ENCODE results near the gene CHAF1A.

CHAF1A gene

DNA sequence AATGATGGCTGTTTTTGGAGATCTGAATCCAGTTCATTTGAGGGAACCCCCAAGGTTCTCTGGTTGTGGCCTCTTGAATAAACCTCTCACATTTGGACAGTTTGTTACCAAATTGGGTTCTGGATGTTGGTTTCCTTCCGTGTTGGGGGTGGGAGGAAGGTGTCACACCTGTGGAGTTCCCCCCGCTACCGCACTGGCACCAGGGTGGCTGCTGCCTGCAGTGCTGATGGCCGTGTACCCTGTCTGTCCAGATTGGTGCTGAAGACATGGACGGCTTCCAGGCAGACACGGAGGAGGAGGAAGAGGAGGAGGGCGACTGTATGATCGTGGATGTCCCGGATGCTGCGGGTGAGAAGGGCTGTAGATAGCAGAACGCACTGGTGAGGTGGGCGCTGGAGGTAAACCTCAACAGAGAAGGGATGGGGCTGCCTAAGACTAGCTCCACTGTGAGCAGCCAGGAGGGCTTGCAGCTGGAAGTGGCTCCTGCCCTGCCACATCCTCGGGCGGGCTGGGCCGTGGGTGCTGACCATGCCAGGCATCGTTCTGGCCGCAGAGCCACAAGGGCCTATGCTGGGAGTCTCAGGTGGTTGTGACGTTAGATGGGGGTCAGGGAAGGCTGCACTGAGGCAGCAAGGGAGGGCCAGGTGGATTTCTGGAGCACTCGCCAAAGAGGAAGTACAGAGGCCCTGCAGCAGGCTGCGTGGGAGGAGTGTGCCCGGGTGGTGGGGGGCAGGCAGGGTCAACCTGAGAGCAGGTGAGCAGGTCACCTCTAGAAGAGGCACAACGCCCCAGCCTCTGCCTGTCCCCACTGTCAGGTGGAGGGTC is 39.8 kb downstream of the CHAF1A start:
- DNase-seq, result peak in 1 of 4 experiments; percentile 26

DNA sequence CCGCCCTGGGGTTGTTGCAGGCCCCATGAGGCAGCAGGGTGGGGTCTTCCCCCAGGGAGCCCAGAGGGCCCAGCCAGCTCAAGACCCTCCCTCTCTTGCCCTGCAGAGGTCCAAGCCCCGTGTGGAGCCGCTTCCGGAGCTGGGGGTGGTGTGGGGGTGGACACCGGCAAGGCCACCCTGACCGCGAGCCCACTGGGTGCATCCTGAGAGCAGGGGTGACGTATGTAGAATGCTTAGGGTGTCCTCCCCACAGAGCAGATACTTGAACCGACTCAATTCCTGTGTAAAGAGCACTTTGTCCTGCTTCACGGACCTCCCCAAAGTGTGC is 40.3 kb downstream of the CHAF1A start:
- DNase-seq, result no peak

DNA sequence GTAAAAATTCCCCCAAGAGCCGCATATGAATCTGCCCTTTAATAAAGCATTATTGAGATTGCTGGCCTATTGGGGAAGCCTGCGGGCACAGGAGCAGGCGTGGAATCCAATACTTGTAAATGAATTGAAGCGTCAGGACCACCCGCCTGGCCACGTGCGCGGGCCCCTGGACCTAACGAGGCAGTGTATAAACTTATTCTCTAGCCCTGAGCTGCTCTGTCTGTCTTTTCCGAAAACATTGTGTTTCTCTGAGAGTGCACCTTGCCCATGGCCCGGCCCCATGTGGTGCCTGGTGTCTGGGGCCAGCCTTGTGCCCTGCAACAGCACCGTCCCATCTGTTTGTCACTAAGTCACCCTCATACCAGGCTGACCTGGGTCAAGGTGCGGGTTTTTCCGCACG is 40.7 kb downstream of the CHAF1A start:
- DNase-seq, result no peak

DNA sequence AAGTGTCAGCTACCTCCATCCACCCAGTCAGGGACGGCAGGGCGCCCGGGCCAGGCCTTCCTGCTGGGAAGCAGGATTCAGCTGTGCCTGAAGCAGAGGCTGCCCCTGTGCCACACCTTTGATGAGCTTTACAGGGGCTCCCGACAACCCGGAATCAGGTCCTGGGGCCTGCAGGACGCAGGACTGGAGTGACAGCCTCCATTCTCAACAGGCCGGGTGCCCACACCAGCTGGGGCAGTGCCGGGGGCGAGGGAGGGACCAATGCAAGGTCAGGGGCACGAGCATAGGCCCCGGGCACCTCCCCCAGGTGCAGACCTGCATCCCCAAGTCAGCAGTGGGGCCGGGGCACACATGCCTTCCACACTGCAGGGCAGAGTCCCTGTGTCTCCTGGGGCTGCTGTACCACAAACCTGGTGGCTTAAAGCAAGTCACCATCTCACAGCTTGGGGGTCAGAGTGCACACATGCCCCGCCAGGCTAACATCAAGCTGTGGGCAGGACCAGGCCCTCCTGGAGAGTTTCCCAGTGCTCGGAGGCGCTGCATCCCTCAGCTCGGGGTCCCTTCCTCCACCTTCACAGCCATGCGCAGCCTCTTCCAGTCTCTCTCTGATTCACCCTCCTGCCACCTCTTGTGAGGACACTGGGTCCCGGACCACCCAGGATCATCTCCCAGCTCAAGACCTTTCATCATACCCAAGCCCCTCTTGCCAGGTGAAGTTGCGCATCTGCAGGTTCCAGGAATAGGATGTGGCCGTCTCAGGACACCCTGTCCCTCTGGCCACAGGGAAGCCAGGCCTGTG is 41.7 kb downstream of the CHAF1A start:
- DNase-seq, result no peak

DNA sequence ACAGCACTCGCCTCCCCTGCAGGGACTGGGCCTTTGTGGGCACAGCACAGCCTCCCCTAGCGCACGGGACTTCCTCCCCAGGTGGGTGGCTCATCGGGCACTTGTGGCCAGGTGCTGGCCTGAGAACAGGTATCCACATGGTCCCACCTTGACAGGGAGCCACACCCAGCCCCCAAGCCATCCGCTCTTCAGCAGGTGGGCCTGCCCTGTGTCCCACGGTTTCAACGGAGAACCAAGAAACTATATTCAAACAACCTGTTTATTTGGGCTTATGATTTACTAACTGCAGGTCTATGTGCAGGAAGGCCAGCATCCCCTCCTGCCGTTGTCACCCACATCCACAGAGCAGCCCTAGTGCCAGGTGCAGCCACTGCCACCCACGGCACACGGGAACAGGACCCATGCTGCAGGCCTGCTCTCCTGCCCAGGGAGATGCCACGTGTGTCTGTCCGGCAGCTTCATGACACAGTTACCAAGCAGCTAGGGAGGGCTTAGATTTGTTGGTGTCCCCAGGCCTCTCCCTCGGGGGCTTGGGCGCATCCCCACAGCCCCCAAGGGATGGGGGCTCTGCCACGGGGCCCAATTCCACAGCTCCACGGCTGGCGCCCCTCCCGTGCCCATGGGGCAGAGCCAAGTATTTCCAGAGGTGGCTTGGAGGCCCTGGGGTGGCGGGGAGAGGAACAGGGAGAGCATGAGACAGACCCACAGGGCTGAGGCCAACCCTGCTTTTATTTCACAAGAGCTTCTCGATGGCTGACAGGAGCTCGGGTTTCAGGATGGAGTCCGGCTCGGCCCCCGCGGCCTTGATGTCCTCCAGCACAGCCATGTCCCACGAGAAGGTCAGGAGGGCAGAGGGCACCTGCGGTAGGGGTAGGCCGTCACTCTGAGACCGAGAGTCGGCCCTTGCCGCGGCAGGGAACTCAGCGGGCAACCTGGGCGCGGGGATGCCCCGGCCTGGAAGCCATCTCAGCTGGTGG is 42.6 kb downstream of the CHAF1A start:
- DNase-seq, result no peak

DNA sequence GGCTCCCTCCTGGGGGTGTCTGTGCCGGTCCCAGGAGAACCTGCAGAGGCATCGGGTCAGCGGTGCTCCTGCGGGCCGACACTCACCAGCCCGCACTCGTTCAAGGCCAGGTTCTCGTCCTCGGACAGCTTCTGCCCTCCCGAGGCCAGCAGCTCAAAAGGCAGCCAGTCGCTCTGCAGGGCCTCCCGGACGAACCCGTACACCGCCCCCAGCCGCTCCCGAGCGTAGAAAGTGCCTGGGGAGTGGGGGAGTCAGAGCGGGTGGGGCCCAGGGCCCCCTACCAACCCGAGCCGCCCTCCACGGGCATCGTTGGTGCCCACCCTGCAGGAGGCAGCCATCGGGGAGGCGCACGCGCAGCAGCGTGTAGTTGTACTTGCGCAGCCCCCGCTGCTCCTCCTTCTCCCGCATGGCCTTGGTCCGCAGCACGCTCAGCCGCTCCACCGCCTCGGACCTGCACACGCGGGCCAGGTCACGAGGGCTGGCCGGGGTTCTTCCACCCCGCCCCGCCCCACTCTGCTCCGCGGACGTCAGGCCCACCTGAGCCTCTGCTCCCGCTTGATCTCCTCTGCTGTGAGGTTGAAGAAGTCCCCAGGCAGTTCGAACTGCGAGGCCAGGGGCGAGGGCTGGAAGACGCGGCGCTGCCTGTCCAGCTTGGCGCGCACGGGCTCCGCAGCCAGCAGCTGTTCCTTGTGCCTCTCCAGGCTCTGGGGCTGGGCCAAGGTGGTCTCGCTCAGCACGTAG is 43.7 kb downstream of the CHAF1A start:
- DNase-seq, result no peak

DNA sequence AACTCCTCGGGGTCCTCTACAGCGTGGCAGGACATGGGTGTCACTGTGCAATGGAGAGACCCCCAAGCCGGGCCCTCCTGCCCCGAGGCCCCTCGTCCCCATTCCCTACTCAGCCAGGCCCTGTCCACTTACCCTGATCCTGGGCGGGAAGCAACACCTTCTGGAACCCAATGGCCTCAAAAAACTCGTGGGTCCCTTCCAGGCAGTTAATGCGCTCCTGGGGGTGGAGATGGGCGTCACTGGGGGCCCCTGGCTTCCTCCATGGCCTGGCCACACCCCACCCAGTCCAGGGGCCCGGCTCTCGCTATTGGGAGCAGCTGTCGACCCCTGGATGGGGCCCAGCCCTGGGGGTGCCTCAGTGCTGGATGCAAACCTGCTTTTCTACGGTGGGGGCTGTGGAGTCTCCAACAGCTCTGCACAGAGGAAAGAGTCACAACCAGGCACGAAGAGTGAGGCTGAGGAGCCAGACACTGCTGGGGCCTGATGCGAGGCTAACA is 44.3 kb downstream of the CHAF1A start:
- DNase-seq, result no peak

DNA sequence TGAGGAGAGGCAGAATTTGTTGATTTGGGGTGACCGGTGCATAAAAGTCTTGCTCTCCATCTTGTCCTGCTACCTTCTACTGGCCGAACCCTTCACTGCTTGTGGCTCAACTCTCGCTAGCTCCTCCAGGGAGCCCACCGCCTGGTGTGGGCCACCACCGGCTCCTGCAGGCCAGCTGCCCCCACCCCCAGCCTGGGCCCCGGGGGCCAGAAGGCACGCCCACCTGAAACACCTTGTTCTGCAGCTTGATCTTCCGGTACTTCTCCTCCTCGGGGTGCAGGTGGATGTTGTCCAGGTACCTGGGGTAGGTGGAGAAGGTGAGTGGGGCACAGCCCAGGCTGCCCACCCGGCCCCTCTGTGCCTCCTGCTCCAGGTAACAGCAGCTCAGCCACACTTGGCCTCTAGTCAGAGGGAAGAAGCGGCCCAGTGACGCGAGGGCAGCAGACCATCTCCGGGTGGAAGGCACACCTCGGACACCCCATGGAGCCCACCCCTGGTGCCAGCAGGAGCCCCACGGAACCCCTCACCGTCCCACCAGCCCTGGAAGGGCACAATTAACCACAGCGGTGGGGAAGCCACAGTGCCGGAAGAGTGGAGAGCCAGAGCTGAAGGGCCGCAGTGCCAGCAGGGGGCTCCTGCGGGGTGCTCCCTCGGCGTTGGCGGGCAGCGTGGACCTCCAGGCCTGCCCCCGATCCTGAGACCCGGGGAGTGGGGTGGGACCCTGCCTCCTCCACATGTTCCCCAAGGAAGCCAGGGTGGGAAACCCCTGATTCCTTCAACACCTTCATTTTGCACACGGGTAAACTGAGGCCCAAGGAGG is 45.1 kb downstream of the CHAF1A start:
- DNase-seq, result no peak

DNA sequence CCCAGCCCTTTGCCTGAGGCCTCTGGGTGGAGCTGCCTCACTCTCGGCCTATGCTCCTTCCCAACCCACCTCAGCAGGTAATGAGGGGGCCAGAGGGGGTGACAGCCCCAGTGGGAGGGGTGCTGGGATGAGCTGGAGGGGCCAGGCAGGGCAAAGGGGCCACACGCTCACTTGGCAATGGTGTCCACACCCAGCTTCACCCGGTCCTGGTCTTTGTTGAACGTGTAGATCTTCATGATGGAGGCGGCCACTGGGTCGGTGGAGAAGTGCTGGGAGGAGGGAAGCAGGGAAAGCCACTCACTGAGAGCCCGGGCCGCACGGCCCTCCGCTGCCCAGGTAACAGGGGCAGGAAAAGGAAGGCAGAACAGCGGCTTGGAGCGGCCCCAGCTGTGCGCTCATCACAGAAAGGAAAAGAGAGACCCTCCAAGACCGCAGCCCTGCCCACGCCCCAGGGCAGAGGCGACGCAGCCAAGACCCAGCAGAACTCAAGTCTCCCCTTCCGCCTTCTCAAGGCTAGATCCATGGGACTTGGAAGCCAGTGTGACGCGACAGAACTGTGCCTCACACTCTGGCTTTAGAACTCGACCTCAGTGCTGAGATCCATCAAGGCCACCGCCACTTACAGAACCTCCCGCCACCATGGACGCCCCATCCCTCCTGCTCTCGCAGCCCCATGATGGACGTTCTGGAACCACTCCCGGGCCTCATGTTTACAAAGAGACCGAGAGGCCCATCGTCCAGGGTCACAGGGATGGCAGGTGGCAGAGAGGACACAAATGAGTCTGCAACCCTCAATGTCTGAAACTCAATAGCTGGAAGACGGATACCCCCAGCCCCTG is 45.9 kb downstream of the CHAF1A start:
- no peak for DNase-seq

DNA sequence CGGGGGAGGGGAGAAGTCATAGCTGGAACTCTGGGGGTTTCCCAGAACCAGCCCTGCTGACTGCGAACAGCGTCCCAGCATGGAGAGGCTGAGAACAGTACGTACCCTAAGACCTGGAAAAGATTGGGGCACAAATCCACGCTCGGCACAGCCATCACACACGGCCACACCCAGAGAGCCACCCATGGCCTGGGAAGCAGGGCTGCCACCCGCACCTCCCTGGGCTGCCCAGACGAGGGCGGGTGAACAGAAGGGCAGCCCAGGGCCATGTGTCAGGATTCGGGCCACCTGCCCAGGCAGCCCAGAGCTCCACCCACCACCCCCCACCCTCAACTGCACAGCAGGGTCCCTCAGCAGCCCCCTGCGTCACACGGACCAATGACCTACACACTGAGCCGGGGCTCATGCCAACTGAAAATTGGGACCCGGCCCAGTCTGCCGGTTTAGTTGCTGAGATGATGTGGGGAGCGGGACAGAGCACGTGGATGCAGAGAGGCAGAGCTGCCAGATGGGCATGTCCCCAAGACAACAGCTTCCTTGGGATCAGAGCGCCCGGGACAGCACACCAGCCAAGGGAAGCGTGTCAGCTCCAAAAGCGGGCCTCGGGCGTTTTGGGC is 46.7 kb downstream of the CHAF1A start:
- DNase-seq, result no peak

DNA sequence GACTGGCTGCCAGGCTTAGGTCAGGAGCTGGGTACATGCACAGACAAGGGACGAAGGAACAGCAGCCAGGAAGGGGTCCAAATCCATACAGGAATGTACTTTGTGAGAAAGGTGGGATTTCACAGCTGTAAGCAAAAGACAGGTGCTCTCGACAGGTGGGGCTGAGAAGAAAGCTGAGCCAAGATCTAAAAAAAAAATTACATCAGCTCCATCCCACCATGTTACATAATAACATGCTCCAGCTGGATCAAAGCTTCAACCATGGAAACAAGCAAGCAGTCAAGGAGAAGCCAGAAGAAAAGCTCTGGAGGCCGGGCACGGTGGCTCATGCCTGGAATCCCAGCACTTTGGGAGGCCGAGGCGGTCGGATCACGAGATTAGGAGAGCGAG is 47.2 kb downstream of the CHAF1A start:
- DNase-seq, result no peak

DNA sequence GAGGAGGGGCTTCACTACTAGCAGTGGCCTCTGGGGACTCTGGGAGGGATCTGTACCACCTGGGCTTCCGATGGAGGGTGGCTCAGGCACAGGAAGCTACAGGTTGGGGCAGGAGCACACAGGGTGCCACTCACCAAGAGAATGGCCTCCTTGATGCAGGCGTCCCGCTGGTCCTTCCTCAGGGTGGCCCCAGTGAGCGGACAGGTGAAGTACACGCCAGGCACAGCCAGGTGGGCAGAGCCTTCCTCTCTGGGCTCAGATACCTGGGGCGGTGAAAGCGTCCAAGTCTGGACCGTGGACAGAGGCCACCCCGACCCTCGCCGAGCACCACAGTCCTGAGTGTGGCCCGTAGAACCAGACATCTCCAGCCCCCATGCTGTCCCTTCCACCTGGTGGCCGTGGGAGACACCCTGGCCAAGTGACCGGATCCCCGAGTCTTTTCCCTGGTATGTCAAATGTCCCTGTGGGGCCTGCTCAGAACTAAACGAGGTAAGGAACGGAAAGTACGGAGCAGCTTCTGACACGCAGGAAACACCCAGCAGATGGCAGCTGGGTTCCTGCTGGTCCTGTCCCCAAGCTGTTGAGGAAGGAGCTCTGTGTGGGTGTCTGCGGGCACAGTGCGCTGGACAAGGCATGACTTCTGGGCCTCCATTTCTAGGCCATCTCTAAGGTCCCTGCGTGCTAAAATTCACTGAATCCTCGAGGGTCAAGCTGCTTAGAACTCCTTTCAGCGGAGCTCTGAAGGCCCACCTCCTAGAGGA is 50.0 kb downstream of the CHAF1A start:
- DNase-seq, result peak in 3 of 4 experiments; percentile 48 to 66 (median 51)

DNA sequence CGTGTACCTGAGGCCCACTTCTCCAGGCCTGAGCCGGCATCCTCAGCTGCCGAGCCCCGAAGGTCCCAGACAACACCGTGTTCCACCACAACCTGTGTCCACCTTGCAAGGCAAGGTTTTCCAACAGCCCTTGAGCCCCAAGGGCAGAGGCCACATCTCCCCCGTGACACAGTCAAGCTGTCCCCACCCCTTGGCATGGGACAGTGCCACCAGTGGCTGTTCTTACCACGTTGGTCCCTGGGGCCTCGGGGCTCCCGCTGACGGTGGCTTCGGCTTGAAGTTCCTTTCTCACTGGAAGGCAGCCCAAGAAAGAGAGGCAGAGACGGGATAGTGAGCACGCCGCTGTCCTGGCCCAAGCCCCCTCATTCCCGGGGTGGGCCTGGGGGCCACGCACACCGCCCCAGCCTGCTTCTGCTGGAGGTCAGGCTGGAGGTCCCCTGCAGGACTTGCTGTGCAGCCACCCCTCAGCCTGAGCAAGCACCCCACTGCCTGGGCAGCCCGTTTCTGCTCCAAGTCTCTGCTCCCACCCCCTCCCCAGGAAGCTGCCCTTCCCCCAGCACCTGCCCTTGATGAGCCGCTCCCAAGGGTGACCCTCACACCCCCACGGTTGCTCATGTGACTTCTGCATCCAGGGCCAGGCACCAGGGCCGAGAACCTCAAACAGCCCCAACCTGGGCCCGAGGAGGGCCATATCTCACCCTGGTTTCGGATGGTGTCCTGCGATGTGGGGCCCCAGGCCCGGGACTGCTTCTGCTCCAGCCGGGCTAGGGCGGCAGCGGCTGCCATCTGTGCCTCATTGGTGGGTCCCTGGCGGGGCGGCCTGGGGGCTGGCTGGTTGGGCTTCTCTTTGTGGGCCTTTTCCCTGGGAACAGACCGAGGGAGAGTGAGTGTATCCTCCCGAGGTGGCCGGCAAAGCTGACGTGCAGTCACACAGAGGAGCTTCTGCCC is 51.1 kb downstream of the CHAF1A start:
- DNase-seq, result no peak

DNA sequence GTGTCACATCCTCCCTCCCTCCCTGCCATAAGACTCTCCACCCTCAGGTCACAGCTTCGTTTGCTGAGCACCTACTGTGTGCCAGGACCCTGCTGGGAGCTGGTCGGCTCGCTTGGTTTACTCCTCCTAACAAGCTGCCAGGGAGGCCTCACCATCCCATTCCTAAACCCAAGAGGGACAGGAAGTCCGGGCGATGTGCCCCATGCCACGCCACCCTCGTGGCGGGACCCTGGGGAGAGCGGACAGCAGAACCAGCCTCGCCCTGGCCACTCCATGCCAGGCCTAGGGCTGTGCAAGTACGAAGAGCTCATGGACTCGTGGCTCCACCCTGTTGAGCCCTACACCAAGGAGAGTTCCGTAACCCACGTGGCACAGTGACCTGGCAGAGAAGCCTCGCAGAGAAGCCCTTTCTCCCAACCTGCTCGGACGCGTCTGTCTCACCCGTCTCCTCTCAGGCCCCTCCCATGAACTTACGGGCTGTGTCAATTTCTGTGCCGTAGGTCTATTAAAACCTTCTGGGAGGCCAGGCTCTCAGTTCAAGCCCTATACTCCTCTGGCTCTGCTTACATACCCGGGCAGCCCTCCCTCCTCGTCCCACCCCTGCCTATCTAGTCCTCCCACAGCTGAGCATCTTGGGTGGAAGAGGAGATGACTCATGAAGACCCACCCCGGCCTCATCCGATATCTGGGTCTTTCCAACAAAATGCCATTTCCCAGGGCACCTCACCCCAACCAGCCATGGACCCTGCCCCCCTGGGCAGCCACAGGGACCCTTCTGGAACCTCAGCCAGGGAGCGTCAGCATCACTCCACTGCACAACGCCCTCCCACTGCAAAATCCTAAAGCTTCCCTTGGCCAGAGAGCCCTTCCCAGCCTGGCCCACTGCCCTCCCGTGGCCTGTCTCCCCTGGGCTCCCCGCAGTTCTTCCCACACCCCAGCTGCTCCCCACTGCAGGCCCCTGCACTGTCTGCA is 52.6 kb downstream of the CHAF1A start:
- DNase-seq, result no peak

DNA sequence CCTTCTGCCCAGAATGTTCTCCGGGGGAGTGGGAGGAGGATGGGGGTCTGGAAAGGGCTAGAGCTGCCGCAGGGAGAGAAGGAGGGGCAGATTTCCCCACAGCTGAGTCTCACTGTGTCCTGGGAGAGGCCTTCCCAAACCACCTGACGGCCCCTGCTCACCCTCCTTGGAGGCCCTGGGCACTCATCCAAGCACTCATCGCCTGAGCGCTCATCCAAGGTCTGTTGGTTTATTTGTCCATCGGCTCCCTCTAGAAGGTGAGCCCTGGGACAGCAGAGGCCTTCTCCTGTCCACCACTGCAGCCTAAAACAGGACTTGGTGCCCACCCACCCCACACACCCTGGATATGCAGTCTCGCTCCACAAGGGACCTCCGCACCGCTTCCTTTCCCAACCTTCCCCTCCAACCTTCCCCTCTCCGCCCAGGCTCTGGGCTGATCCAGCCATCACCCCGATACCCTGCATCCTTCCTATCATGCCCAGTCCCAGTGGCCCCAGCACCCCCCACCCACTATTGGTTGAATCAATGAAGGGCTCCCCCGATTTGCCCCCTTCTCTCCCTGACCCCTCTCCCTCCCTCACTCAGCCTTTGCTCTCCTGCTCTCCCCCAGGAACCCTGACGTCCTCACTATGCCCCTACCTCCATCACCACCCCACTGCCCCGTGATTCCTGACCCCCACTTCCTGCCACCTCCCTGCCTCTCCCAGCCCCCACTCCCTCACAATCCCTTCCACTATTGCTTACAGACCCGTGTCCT is 53.5 kb downstream of the CHAF1A start:
- DNase-seq, result no peak

DNA sequence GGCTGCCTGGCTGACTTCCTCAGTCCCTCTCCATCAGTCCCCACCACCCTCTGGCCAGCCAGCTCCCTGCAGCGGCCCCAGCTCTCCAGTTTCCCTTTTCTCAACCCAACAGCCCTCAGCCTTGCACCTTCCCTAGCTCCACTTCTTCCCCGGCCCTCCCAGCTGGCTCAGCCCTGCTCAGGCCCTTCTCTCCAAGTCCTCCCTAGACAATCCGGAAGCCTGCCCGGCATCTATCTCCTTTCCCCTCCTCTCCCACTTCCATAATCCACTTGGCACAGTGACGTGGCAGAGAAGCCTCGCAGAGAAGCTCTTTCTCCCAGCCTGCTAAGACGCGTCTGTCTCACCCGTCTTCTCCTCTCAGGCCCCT is 54.0 kb downstream of the CHAF1A start:
- DNase-seq, result peak; percentile 80 to 87 (median 80)
